Panc1 (cell line): ENCODE data around the gene RTF1. TPM values are rescaled to one million over a fixed set of nuclear protein-coding genes. Genes with fewer than 3 reads are reported as not detected.
A peak's percentile ranks its signal among the peaks of the same experiment; 100 is the strongest.

Source experiments
- ATAC-seq: fragments of 200-7000 bp; cut with Tn5 transposase; 2 replicates; pipeline ENCODE4 v1.9.1; 2020; ENCODE audit warnings: mild to moderate bottlenecking, moderate library complexity
- Bru-seq: library from RNA; stranded (reverse); fragments of 400-500 nt; gene quantifications from one replicate; lab custom pipeline; 2021; lab: Mats Ljungman, UMichigan
- BruChase-seq, 2 experiments: library from RNA; stranded (reverse); fragments of 400-500 nt; gene quantifications; one replicate each; lab custom pipeline; 2021; lab: Mats Ljungman, UMichigan
- BruUV-seq: library from RNA; stranded (reverse); fragments of 400-500 nt; replicated peaks from 2 replicates; lab custom pipeline; 2021; lab: Mats Ljungman, UMichigan
- CTCF ChIA-PET: fragments of 300-600 bp; sonication (Branson Sonifier 250); formaldehyde crosslinking; loops from one replicate; lab custom pipeline; 2022; ENCODE audit warnings: antibody characterized with exemption; lab: Charles Lee
- POLR2A ChIA-PET: fragments of 300-600 bp; sonication (Branson Sonifier 250); formaldehyde crosslinking; loops from one replicate; lab custom pipeline; 2022; ENCODE audit warnings: antibody characterized with exemption; lab: Charles Lee
- DNase-seq: peaks from one replicate; pipeline ENCODE4 v3.0.0-alpha.2; 2010; ENCODE audit warnings: low read depth, low spot score
- H3K27ac ChIP-seq: 2 replicates; pipeline ENCODE4 v1.5.1; 2011; ENCODE audit warnings: mild to moderate bottlenecking, low read length, inconsistent platforms
- H3K27me3 ChIP-seq: fragments of 200-500 bp; sonication (Bioruptor generic); 2 replicates; pipeline ENCODE4 v1.6.0; 2014; ENCODE audit warnings: low read length, inconsistent platforms; ENCODE audit not compliant: control insufficient read depth, insufficient read depth
- H3K36me3 ChIP-seq: fragments of 200-500 bp; sonication (Bioruptor generic); 2 replicates; pipeline ENCODE4 v1.5.1; 2014; ENCODE audit warnings: inconsistent platforms, mild to moderate bottlenecking, low read length, moderate library complexity; ENCODE audit not compliant: control insufficient read depth, insufficient read depth
- H3K4me1 ChIP-seq: 2 replicates; pipeline ENCODE4 v1.5.1; 2011; ENCODE audit warnings: inconsistent platforms, mild to moderate bottlenecking, low read length, moderate library complexity; ENCODE audit not compliant: control insufficient read depth, insufficient read depth
- H3K4me3 ChIP-seq, 2 experiments: 2 replicates each; pipeline ENCODE4 v1.5.1; 2011 to 2012; ENCODE audit warnings: low read depth in 2 of 2, low read length in 2 of 2, mild to moderate bottlenecking in 2 of 2, inconsistent platforms in 1 of 2, moderate library complexity in 1 of 2
- H3K9me3 ChIP-seq: fragments of 200-500 bp; sonication (Bioruptor generic); 2 replicates; pipeline ENCODE4 v1.5.1; 2014; ENCODE audit warnings: low read depth, mild to moderate bottlenecking, inconsistent platforms, low read length, moderate library complexity; ENCODE audit not compliant: control insufficient read depth, insufficient read depth
- POLR2AphosphoS5 ChIP-seq: IDR thresholded peaks from 2 replicates; pipeline ENCODE4 v1.6.1; 2012; ENCODE audit warnings: mild to moderate bottlenecking, low read depth, low read length, moderate library complexity
- SIN3A ChIP-seq: IDR thresholded peaks from 2 replicates; pipeline ENCODE4 v1.6.1; 2012; ENCODE audit warnings: low read depth, mild to moderate bottlenecking, low read length, moderate library complexity, borderline replicate concordance; ENCODE audit not compliant: insufficient read depth
- TCF7L2 ChIP-seq: IDR thresholded peaks from 2 replicates; pipeline ENCODE4 v1.6.1; 2011; ENCODE audit warnings: mild to moderate bottlenecking, low read depth, low read length, inconsistent platforms
- in situ Hi-C: cut with HindIII; loops from 2 replicates; pipeline ENCODE4 v1.10.0; 2016; ENCODE audit warnings: low sequenced_read_pairs, low pct_unique_long_range_greater_than_20kb
- intact Hi-C: fragments of 100-400 bp; cut with micrococcal nuclease; formaldehyde crosslinking; loops from one replicate; pipeline ENCODE4 v1.10.0; 2022; ENCODE audit not compliant: unreplicated experiment
- long read RNA-seq: library from polyadenylated mRNA; unstranded; transcript quantifications from one replicate; pipeline ENCODE4 v2.0.0, GENCODE V29; 2021; ENCODE audit not compliant: unreplicated experiment
- polyA plus RNA-seq: library from polyadenylated mRNA; unstranded; fragments of >200 nt; gene quantifications from one replicate; pipeline ENCODE4 v1.2.1, GENCODE V29; 2012; ENCODE audit warnings: missing spikeins; ENCODE audit not compliant: insufficient read length
- total RNA-seq: library from RNA; stranded (reverse); gene quantifications from one replicate; pipeline ENCODE4 v1.2.1, GENCODE V29; 2021; ENCODE audit not compliant: unreplicated experiment
- TF ChIP-seq, protein P1 (sequence below), 2 experiments: IDR thresholded peaks; 2 replicates each; pipeline ENCODE4 v1.6.1; 2011 to 2012; ENCODE audit warnings: low read depth in 2 of 2, control low read depth in 1 of 2, low read length in 1 of 2, mild to moderate bottlenecking in 1 of 2, moderate library complexity in 1 of 2; ENCODE audit not compliant: insufficient read depth in 1 of 2
- TF ChIP-seq, protein P2 (sequence below): fragments of 450-650 bp; IDR thresholded peaks from 2 replicates; pipeline ENCODE4 v1.5.1; 2017; ENCODE audit warnings: mild to moderate bottlenecking

Gene RTF1
- total RNA-seq (43.5 TPM), Bru-seq, nascent RNA (percentile 78 among the genes with signal in this experiment), BruChase-seq, experiment 1, labeled RNA remaining after a 2-hour chase (percentile 82 among the genes with signal in this experiment), BruChase-seq, experiment 2, labeled RNA remaining after a 6-hour chase (percentile 89 among the genes with signal in this experiment)
- polyA plus RNA-seq, result 36.7 TPM
- long read RNA-seq, full-length matches to known transcripts, result 57 of 384 reads
- long read RNA-seq, partial matches to known transcripts, result 313 of 384 reads
- long read RNA-seq, other reads (novel, unspliced or antisense), result 14 of 384 reads

DNA sequence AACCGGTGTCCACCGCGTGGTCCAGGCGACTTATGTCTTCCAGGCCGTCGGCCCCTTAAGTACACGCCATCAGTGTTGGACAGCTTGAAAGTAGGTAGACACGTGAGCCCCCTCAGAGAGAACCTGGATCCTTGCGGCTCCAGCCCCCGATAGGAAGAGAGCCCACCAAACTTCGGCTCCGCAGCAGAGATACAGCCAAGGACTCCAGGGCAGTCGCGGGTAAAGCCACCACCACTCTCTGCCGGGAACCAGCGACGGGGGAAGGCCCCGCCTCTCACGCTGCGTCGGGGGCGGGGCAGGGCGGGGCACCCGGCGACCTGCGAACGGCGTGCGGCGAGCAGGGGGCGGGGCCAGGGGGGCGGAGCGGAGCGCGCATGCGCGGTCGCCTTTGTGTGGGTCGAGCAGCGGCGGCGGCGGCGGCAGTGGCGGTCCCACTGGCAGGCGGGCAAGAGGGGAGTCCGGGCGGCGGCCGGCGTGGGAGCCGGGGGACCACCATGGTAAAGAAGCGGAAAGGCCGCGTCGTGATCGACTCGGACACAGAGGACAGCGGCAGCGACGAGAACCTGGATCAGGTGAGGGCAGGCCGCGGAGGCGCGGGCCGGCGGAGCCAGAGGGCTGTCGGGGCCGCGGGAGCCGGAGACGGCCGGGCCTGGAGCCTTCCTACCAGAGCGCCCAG is at the start of gene RTF1:
Gene RTF1, plus strand, starts transcription at position 354 of the 676 bp plus-strand sequence. Its CDS starts 21 bp downstream, at position 375.
- Histone ChIP-seq H3K36me3 (no peaks in the 10 kb centered on the region; the same call in 1 of the 2 replicates), H3K4me3 (peak within 1 kb of the TSS; percentile 67 to 68), H3K9me3 (no peaks in the 10 kb centered on the region), H3K4me1 (peaks cover 22% of the 10 kb centered on the region; the same call in 1 of the 2 replicates), H3K27ac (peak within 1 kb of the TSS; percentile 91), H3K27me3 (no peaks in the 10 kb centered on the region)
- intact Hi-C loops, result no loop called here
- ATAC-seq, result peak; percentile 95
- in situ Hi-C loops, result no loop called here
- ChIA-PET CTCF (no interaction called here), POLR2A (no interaction called here)
- TF ChIP-seq POLR2AphosphoS5, result peak; percentile 90
- TF ChIP-seq, protein P1, sequence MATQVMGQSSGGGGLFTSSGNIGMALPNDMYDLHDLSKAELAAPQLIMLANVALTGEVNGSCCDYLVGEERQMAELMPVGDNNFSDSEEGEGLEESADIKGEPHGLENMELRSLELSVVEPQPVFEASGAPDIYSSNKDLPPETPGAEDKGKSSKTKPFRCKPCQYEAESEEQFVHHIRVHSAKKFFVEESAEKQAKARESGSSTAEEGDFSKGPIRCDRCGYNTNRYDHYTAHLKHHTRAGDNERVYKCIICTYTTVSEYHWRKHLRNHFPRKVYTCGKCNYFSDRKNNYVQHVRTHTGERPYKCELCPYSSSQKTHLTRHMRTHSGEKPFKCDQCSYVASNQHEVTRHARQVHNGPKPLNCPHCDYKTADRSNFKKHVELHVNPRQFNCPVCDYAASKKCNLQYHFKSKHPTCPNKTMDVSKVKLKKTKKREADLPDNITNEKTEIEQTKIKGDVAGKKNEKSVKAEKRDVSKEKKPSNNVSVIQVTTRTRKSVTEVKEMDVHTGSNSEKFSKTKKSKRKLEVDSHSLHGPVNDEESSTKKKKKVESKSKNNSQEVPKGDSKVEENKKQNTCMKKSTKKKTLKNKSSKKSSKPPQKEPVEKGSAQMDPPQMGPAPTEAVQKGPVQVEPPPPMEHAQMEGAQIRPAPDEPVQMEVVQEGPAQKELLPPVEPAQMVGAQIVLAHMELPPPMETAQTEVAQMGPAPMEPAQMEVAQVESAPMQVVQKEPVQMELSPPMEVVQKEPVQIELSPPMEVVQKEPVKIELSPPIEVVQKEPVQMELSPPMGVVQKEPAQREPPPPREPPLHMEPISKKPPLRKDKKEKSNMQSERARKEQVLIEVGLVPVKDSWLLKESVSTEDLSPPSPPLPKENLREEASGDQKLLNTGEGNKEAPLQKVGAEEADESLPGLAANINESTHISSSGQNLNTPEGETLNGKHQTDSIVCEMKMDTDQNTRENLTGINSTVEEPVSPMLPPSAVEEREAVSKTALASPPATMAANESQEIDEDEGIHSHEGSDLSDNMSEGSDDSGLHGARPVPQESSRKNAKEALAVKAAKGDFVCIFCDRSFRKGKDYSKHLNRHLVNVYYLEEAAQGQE (IDR thresholded peaks at IDR 0.05; ENCODE audit: insufficient read depth in 1 of 2, low read depth in 2 of 2, low read length in 1 of 2), result no peak
- no peak for TF ChIP-seq SIN3A
- TF ChIP-seq TCF7L2, result no peak
- DNase-seq, result peak; percentile 66
- BruUV-seq, result no TSS peak

DNA sequence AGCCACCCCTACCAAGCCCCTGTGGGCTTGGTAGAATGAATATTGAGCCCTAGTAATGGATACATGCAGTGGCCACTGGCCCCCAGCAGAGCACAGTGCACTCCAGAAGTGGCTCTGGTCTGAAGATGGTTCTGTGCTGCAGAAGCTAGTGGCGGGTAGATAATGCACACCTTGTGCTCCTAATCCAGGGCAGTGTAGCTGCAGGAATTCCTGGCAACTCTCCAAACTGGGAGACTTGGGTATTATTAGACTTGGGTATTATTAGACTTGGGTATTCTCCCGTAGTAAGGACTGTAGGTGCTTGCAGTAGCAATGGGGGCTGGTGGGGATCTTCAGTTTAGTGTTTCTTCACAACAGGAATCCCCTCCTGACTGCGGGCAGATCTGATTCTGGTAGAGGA is 49.5 kb upstream of the RTF1 start:
- intact Hi-C loops, result no loop called here
- BruUV-seq, result no TSS peak
- ChIA-PET POLR2A (no interaction called here), CTCF (no interaction called here)
- DNase-seq (no peak), ATAC-seq (peak; percentile 23; the same call in 1 of the 2 replicates)
- no peaks in the 10 kb centered on the region for H3K9me3 ChIP-seq
- H3K27me3 ChIP-seq, result no peaks in the 10 kb centered on the region
- H3K36me3 ChIP-seq, result peaks cover 21% of the 10 kb centered on the region
- no peak overlapping the region for H3K27ac ChIP-seq
- H3K4me1 ChIP-seq, result no peaks in the 10 kb centered on the region
- TF ChIP-seq, protein P1 (IDR thresholded peaks at IDR 0.05; ENCODE audit: insufficient read depth in 1 of 2, low read depth in 2 of 2, low read length in 1 of 2), result no peak
- TF ChIP-seq, protein P2, sequence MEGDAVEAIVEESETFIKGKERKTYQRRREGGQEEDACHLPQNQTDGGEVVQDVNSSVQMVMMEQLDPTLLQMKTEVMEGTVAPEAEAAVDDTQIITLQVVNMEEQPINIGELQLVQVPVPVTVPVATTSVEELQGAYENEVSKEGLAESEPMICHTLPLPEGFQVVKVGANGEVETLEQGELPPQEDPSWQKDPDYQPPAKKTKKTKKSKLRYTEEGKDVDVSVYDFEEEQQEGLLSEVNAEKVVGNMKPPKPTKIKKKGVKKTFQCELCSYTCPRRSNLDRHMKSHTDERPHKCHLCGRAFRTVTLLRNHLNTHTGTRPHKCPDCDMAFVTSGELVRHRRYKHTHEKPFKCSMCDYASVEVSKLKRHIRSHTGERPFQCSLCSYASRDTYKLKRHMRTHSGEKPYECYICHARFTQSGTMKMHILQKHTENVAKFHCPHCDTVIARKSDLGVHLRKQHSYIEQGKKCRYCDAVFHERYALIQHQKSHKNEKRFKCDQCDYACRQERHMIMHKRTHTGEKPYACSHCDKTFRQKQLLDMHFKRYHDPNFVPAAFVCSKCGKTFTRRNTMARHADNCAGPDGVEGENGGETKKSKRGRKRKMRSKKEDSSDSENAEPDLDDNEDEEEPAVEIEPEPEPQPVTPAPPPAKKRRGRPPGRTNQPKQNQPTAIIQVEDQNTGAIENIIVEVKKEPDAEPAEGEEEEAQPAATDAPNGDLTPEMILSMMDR, result no peak
- no peak overlapping the region for H3K4me3 ChIP-seq
- in situ Hi-C loops, result no loop called here
